BJ (cell line): ENCODE measurements around the gene BRDT. TPM values are rescaled to one million over a fixed set of nuclear protein-coding genes. Genes with fewer than 3 reads are reported as not detected.
"Not testable (repeated sequence)": the region's sequence is repeated elsewhere in the genome, so short reads cannot be mapped to it uniquely, and the experiment has no call there.

ENCODE experiments used
- CTCF ChIA-PET: fragments of 350-600 bp; formaldehyde crosslinking; extraction: SDS; loops from one replicate; lab custom pipeline; 2021; ENCODE audit warnings: antibody characterized with exemption, inconsistent platforms; lab: Yijun Ruan, JAX
- POLR2A ChIA-PET: fragments of 300-600 bp; sonication (Branson Sonifier 250); formaldehyde crosslinking; extraction: SDS; loops from one replicate; lab custom pipeline; 2021; ENCODE audit warnings: antibody characterized with exemption; lab: Charles Lee
- DNase-seq: peaks from one replicate; pipeline ENCODE4 v3.0.0-alpha.2; 2011; ENCODE audit warnings: low read depth
- H3K27me3 ChIP-seq: 2 replicates; pipeline ENCODE4 v1.6.0; 2011; ENCODE audit warnings: low read length; ENCODE audit not compliant: control insufficient read depth, insufficient read depth
- H3K36me3 ChIP-seq: 2 replicates; pipeline ENCODE4 v1.5.1; 2011; ENCODE audit warnings: low read length; ENCODE audit not compliant: control insufficient read depth, insufficient read depth
- H3K4me3 ChIP-seq: 2 replicates; pipeline ENCODE4 v1.5.1; 2011; ENCODE audit warnings: low read depth, mild to moderate bottlenecking, control low read depth, low read length
- CTCF ChIP-seq: IDR thresholded peaks from 2 replicates; pipeline ENCODE4 v1.5.1; 2011; ENCODE audit warnings: low read depth, mild to moderate bottlenecking, control low read depth, inconsistent platforms, low read length, moderate library complexity; ENCODE audit not compliant: insufficient read depth
- polyA plus RNA-seq: library from polyadenylated mRNA; depleted of rRNA; stranded (reverse); fragments of >200 nt; gene quantifications from 2 replicates; pipeline ENCODE4 v1.2.3, GENCODE V29; 2011

The BRDT gene
- polyA plus RNA-seq, 1 experiment = not detected

GRCh38 chr1:92004129-92004528, 54.9 kb downstream of the BRDT start:
- H3K27me3 ChIP-seq = no peaks in the 10 kb centered on the region
- no peaks in the 10 kb centered on the region for H3K36me3 ChIP-seq
- TF ChIP-seq CTCF = no peak
- CTCF ChIA-PET = interaction anchor here (0.7 kb wide), 1 partner anchor 12 kb away, joined by 3 read pairs; no protein-coding TSS in a partner anchor
- POLR2A ChIA-PET = no interaction called here
- DNase-seq = no peak
- no peak overlapping the region for H3K4me3 ChIP-seq

- H3K4me3 ChIP-seq = no peak overlapping the region
- H3K36me3 ChIP-seq = no peaks in the 10 kb centered on the region
- DNase-seq = no peak
- no peaks in the 10 kb centered on the region for H3K27me3 ChIP-seq
- POLR2A ChIA-PET = no interaction called here
- no peak for TF ChIP-seq CTCF
- CTCF ChIA-PET = no interaction called here
These were observed 64.7 kb downstream of the BRDT start for GRCh38 chr1:92013923-92014322.

- ChIA-PET CTCF (no interaction called here), POLR2A (no interaction called here)
- no peak for TF ChIP-seq CTCF
- no peaks in the 10 kb centered on the region for H3K36me3 ChIP-seq
- H3K4me3 ChIP-seq = no peak overlapping the region
- DNase-seq = no peak
- no peaks in the 10 kb centered on the region for H3K27me3 ChIP-seq
These were observed 67.6 kb downstream of the BRDT start for GRCh38 chr1:92016720-92017316.

GRCh38 chr1:92017656-92018055, 68.5 kb downstream of the BRDT start:
- ChIA-PET POLR2A (no interaction called here), CTCF (interaction anchor here (1.1 kb wide), 1 partner anchor 31 kb away, joined by 3 read pairs; no protein-coding TSS in a partner anchor)
- no peak for DNase-seq
- TF ChIP-seq CTCF = no peak
- H3K4me3 ChIP-seq = no peak overlapping the region
- no peaks in the 10 kb centered on the region for H3K27me3 ChIP-seq
- no peaks in the 10 kb centered on the region for H3K36me3 ChIP-seq

GRCh38 chr1:92026042-92026441, 76.8 kb downstream of the BRDT start:
- H3K36me3 ChIP-seq, CTCF ChIA-PET, POLR2A ChIA-PET, H3K27me3 ChIP-seq, DNase-seq, H3K4me3 ChIP-seq: not testable (repeated sequence)

GRCh38 chr1:92026806-92027205, 77.6 kb downstream of the BRDT start:
- no peak overlapping the region for H3K4me3 ChIP-seq
- no peaks in the 10 kb centered on the region for H3K27me3 ChIP-seq
- no peak for TF ChIP-seq CTCF
- ChIA-PET POLR2A (no interaction called here), CTCF (interaction anchor here (1.7 kb wide), 1 partner anchor 37 kb away, joined by 4 read pairs; no protein-coding TSS in a partner anchor)
- no peak for DNase-seq
- H3K36me3 ChIP-seq = no peaks in the 10 kb centered on the region
